Hematopoietic multipotent progenitor cell treated with erythropoietin and hydrocortisone succinate and interleukin-3 and kit ligand, for 8 days (in vitro differentiated cells): ENCODE results near the gene ARPC4.
A peak's percentile ranks its signal among the peaks of the same experiment; 100 is the strongest.

Experiments used
- DNase-seq: peaks from one replicate; pipeline ENCODE4 v3.0.0-alpha.2; 2015

ARPC4 gene

GRCh38 chr3:9793161-9793781 is 389 bp downstream of the ARPC4 start:
- peak; percentile 71 for DNase-seq

- DNase-seq = no peak
Measured at GRCh38 chr3:9794400-9794799, 1.5 kb downstream of the ARPC4 start.

DNA sequence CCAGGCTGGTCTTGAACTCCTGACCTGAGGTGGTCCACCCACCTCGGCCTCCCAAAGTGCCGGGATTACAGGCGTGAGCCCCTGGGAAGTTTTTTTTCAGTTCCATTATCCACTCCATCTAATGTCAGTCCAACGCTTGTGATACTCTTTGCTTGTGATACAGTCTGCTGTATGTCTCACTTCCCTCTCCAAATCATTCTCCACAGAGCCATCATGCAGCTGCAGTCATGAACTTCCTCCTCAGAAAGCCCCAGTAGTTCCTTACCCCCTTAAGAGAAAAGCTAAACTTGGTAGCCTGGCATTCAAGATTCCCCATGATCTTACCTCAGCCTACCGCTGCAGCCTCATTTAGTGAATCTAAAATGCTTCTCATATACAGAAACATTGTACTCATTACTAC is 2.3 kb downstream of the ARPC4 start:
- no peak for DNase-seq

GRCh38 chr3:9797196-9797945 is 4.5 kb downstream of the ARPC4 start:
- no peak for DNase-seq

DNA sequence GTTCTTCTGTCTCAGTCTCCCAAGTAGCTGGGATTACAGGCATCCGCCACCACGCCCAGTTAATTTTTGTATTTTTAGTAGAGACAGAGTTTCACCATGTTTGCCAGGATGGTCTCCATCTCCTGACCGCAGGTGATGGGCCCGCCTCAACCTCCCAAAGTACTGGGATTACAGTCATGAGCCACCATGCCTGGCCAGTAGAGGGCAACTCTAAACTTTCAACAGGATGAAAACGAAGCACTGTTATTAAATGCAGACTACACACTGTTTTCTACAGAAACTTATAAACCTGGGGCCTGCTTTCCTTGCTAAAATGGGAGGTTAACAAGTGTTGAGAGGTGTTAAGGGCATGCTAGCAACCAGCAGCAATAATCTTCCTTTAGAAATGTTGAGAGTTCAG is 7.6 kb downstream of the ARPC4 start:
- DNase-seq = no peak

DNA sequence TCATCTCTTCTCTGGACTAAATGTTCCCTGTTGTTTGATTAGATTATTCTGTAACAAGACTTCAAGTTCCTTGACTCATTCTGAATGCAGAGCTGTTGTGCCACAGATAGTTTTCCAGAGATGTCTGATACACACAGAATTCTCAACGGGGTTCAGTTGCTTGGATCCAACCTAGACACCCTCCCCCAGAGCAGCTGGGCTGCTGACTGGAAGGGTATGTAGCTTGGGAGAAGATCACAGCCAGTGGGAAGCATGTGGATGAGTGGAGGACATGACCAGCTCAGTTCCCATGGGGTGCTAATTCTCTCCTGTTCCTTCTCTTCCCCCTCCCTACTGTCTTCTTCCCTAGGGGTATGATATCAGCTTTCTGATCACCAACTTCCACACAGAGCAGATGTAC is 10.6 kb downstream of the ARPC4 start:
- no peak for DNase-seq

GRCh38 chr3:9804996-9805395 is 12.1 kb downstream of the ARPC4 start:
- DNase-seq = no peak

DNA sequence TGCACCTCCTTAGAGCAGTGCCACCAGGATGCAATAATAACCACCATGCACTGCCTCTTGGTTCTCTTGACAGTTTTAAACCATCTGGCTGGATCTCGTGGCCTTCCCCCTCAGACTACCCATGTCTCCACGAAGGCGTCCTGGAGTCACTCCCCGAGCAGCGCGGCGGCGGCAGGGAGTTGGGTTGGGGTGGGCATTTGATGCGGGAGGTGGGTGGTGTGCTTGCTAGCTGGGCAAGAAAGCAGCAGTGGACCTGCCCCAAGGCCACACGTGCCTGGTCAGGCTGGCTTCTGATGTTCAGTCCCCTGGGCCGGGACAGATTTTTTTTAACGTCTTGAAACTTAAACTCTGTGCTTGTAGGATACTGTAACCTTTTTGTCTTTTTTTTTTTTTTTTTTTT is 13.3 kb downstream of the ARPC4 start:
- no peak for DNase-seq

GRCh38 chr3:9806688-9807589 is 14.1 kb downstream of the ARPC4 start:
- no peak for DNase-seq

DNA sequence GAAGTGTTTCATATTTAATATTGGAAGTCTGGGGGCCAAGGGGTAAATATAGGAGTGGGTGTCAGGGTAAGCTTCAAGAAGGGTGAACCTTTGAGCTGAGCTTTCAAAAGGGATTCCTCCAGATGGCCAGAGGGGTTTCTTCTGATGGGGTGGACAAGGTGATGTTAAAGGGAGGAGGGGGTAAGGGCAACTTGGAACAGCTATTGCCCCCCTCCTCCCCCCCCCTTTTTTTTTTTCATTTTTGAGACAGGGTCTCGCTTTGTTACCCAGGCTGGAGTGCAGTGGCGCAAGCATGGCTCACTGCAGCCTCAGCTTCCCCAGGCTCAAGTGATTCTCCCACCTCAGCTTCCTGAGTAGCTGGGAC is 15.1 kb downstream of the ARPC4 start:
- no peak for DNase-seq

- DNase-seq = peak; percentile 82
Measured at GRCh38 chr3:9808345-9809037, 15.6 kb downstream of the ARPC4 start.

DNA sequence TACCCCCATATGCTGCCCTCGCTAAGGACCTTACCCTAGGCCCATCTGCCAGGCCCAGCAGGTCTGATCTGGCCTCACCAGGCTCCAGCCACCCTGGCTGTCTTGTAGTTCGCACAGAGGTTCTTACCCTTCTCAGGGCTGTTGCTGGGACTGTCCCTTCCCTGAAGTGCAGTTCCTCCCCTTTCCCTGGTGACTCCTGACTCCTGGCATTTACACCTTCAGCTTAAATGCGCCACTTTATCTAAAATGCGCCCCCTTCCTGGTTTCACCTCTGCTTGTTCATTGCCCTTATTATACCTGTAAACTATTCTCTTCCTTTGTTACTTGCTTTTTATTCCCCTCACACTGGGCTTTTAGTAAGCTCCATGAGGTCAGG is 16.3 kb downstream of the ARPC4 start:
- DNase-seq = peak; percentile 22

DNA sequence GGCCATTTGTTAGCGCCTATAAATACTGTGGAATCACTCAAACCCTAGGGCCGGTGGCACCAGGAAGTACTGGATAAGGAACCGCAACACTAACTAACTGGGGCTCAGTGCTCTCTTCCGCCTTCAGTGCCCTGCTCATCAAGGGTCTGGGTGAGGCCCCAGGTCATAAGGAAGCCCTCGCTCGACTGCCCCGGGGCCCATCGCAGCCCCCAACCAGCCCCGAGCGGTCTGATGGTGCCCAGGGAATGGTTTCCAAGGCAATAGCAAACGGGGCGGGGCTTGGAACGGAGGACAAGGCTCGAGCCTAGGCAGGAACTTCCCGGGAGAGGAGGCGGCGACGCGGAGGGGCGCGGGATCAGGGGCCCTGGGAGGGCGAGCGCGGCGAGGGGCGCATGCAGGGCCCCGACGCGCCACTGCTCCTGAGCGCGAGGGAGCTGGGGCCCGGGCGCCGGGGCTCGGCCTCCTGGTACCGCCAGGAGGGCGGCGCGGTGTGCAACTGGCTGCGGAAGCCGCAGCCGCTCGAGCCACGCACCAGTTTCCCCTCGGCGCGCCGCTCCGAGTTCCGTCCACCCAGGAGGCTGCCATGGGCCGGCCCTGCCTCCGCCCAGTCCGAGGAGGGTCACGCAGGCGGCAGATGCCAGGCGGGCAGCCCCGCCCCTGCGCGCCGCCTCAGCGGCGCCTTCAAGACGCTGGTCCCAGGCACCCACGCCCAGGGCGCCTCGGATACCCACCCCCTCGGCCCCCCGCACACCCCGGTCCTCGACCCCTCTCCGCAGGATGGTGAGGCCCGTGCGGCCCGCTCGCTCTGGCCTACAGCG is 16.9 kb downstream of the ARPC4 start, which contains the start of gene TTLL3:
Gene TTLL3, plus strand, starts transcription at position 648 of the 818 bp plus-strand sequence. CDS start 400 bp downstream, outside the sequence.
- DNase-seq = peak; percentile 68

DNA sequence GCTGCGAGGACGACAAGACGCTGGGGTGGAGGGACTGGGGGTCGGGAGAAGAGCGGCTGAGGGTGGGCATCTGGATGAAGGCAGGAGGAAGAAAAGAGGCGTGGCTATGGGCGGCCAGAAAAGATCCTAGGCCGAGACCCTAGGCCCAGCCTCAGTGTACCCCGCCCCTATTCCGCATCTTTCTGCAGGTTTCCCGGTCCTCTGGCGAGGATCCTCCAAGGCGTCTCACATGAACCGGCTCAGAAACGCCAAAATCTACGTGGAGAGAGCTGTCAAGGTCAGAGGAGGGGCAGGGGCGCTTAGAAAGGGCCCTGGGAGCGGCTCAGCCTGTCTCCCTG is 17.5 kb downstream of the ARPC4 start:
- DNase-seq = no peak

GRCh38 chr3:9810846-9811245 is 18.0 kb downstream of the ARPC4 start:
- DNase-seq = no peak

DNA sequence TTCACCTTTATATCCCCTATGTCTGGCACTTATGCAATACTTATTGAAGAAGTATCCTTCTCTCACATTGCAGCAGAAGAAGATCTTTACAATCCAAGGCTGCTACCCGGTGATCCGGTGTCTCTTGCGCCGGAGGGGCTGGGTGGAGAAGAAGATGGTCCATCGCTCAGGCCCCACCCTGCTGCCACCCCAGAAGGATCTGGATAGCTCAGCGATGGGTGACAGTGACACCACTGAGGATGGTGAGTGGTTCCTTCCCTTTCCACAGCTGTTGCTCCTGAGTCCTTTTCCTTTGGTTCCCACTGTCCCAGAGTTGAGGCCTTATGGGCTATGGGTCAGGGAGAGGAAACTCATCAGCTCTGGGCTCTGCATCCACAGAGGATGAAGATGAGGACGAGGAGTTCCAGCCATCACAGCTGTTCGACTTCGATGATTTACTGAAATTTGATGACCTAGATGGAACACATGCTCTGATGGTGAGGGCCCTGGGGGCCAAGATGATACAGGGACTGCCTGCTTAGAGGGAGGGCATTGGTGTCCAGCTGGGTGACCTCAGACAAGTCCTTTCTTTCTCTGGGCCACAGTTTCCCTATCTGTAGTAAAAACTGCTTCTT is 20.1 kb downstream of the ARPC4 start:
- no peak for DNase-seq

DNA sequence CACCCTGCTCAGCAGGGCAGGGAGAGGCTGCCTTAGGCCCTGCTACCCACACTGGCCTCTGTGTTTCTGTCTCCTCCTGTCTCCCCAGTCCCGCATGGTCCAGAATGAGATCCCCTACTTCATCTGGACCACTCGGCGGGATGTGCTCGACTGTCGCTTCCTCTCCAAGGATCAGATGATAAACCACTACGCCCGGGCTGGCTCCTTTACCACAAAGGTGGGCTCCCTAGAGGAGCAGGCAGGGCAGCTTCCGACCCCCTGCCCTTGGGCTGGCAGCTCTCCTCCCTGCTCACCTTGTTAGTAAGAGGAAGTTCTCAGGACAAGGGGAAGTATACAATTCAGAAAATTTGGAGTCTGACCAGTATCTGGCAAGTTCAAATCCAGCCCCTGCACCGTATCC is 23.1 kb downstream of the ARPC4 start:
- no peak for DNase-seq

GRCh38 chr3:9817436-9817835 is 24.6 kb downstream of the ARPC4 start:
- no peak for DNase-seq

GRCh38 chr3:9818666-9819335 is 25.9 kb downstream of the ARPC4 start:
- no peak for DNase-seq

GRCh38 chr3:9820543-9820942 is 27.7 kb downstream of the ARPC4 start:
- no peak for DNase-seq

- DNase-seq = peak; percentile 27
Measured at GRCh38 chr3:9820946-9821345, 28.1 kb downstream of the ARPC4 start.
